GM18526 (cell line): Measurements from ENCODE around the gene BBOX1.

Experiments used
- POLR2A ChIP-seq: IDR thresholded peaks from 3 replicates; pipeline ENCODE4 v1.6.1; 2011; ENCODE audit not compliant: insufficient read length; ENCODE audit errors: extremely low read depth

The BBOX1 gene

GRCh38 chr11:27095059-27095458, 54.4 kb downstream of the BBOX1 start:
- no peak for TF ChIP-seq POLR2A

DNA sequence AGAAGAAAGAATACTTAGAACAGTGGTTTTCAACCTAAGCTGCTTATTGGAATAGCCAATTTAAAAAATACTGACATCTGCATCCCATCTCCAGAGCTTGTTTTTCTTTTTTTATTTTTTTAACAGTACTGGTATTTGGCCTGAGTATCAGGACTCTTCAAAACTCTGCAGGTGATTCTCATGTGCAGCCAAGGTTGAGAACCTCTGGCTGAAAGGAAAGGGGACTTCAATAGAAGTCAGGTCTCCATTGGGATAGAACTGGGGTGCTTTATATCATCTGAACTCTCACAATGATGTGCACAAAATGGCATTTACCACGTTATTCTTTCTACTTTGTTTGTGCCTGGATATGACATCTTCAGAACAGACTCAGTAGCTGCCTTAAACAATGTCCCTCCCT, 55.3 kb downstream of the BBOX1 start:
- TF ChIP-seq POLR2A = no peak

GRCh38 chr11:27097551-27097950, 56.9 kb downstream of the BBOX1 start:
- no peak for TF ChIP-seq POLR2A

DNA sequence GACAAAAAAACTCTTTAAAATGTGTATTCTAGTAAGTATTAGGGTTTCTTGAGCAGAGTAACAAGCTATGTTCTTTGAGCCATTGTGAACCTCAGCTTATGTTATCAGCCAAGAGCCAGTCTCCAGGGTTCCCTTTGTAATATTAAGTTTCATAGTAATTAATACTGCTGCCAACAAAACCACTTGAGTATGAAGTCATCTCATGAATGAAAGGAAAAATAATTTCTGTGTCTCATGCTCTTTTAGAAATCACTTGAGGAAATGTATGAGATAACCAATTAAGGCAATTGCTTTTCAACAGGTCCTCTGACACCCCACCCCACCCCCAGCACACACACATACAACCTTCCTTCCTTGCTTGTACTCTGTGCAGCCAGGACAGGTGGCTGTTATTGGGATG, 59.9 kb downstream of the BBOX1 start:
- TF ChIP-seq POLR2A = no peak

DNA sequence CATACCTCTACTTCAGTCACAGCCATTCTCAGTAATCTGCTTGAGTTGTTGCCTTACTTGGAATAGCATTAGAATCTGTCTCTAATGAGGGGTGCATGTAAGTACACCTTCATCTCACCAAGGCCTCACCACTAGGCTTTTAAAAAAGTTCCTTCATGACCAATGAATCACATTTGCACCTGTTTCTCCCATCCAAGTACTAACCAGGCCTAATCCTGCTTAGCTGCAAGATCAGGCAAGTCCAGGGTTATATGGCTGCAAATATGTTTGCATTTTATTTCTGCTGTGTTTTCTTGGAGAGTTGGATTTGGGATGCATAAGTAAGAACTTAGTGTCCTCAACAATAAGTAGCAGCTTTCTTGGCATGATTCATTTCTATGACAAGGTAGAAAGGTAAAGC, 66.9 kb downstream of the BBOX1 start:
- TF ChIP-seq POLR2A = no peak

DNA sequence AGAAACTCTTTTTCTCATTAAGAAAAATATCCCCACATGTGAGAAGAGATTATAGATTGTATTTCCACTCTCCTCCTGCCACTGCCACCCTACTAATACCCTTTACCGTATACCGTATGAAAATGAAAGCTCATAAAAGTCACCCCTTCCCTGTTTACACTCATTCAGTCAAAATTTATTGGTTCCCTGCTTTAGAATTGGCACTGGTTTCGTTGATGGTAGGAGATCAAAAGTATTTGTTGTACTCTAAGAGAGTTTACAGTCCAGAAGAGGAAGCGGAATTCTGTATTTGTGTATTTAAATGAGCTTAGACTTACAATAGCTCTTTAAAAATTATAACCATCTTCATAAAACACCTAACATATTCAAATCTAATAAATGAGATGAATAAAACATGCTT, 68.2 kb downstream of the BBOX1 start:
- TF ChIP-seq POLR2A = no peak

GRCh38 chr11:27111896-27112295, 71.3 kb downstream of the BBOX1 start:
- TF ChIP-seq POLR2A = no peak

DNA sequence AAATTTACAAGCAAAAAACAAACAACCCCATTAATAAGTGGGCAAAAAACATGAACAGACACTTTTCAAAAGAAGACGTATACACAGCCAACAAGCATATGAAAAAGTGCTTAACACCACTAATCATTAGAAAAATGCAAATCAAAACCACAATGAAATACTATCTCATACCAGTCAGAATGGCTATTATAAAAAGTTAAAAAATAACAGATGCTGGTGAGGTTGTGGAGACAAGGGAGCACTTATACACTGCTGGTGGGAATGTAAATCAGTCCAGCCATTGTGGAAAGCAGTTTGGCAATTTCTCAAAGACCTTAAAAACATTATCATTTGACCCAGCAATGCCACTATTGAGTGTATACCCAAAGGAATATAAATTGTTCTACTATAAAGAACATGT, 72.3 kb downstream of the BBOX1 start:
- no peak for TF ChIP-seq POLR2A

GRCh38 chr11:27115051-27115650, 74.5 kb downstream of the BBOX1 start:
- no peak for TF ChIP-seq POLR2A

DNA sequence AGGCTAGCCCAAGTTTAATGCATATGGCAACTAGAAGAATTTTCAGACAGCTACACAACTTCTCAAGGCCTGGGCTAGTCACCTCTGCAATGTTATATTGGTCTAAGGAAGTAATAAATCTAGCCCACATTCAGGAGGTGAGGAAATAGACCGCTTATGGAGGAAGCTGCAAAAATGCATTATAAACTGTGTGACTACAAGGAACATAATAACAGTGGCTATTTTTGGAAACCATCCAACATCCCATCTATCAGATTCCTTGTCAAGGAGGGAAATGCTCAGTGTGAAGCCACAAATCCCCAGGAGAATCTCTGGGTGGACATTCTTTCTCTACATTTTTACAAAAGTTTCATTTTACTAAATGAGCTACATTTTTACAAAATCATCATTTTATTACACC, 76.1 kb downstream of the BBOX1 start:
- no peak for TF ChIP-seq POLR2A

GRCh38 chr11:27118371-27118770, 77.8 kb downstream of the BBOX1 start:
- no peak for TF ChIP-seq POLR2A

DNA sequence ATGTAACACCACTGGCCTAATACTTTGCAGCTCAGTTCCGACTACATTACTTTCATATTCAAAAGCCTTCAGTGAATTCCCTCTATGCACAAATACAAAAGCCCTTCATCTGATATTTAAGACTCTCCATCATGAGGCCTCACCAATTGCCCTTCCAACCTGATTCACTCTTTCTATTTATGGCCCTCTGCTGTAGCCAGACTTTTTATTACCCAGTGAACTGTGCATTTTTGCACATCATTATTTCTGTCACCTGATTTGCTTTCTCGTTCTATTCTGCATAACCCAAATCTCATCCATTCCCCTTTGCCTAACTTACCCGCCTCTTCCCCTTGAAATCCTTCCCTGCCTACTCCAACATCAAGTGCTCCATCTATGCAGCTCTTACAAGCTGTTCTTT, 78.3 kb downstream of the BBOX1 start:
- no peak for TF ChIP-seq POLR2A

GRCh38 chr11:27119396-27119795, 78.8 kb downstream of the BBOX1 start:
- no peak for TF ChIP-seq POLR2A

DNA sequence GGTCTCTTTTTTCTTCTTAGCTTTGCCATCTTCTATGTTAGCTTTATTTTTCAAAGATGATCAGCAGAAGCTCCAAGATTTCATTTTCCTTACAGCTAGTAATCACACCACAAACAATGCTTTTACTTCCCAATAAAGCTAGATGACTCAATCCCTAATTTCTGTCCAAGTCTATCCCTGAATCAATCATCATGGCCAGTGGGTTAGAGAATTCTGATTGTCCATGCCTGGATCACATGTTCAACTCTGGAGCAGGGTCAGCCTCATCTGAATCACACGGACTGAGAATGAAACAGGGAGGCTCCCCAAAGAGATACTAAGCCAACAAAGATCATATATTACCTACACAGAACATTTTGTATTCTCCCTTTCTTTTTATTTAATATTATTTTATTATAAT, 79.6 kb downstream of the BBOX1 start:
- TF ChIP-seq POLR2A = no peak

DNA sequence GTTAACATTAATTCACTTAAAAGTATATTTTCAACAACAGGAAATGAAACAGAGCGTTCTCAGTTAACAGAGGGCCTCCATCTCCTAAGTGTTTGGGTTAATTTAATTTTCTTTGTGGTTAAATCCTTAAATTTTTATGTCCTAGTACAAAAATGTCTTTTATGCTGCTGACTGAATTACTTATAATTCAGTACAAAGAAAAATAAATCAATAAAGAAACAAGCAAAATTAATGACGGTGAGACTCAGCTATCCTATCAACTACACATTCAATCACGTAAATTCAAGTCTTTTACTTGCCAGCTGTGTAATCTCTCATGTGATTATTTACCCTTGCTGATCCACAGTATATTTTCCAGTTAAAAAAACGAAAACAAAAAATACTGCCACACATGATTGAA, 81.4 kb downstream of the BBOX1 start:
- no peak for TF ChIP-seq POLR2A

- TF ChIP-seq POLR2A = no peak
Observed at GRCh38 chr11:27124514-27125264, 84.1 kb downstream of the BBOX1 start.

- TF ChIP-seq POLR2A = no peak
Observed at GRCh38 chr11:27129686-27130085, 89.1 kb downstream of the BBOX1 start.
